Measurements from ENCODE around the gene MOB3B.

MOB3B gene

GRCh38 chr9:27413511-27414219 lies 115.9 kb downstream of the MOB3B start:
- no peak for DNase-seq

DNA sequence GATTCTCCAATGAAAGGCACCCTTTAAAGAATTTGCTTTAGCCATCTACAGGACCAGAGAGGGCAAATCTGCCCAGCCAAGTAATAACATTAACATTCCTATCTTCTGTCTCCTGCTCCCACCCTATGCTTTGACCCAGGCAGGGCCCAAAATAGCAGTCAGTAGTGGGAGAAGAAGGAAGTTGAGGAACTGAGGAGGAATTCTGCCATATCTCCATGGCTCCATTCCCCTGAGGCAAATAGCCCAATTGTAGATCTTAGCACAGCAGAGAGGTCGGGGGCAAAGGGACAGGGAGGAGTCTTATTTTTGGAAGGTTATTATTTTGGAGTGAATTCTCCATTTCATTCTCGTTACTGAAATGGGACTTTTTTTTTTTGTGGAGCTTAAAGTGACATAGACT lies 116.7 kb downstream of the MOB3B start:
- no peak for DNase-seq

DNA sequence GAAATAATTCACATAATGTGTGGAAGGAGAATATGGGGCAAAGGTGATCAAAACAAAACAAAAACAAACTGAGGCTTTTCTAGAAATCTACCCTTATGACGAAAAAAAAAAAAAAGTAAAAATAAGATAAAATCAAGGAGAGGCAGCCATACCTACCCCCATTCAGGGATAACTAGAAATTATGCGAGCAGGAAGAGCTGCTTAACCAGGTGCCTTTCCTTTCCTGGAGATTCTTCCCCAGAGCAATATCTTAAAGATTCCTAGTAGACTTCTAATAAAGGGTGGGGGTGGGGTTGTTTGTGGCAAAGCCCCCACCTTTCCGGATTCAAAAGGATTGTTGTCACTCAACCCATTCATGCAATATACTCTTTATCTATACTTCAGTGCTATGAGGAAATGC lies 117.5 kb downstream of the MOB3B start:
- no peak for DNase-seq

GRCh38 chr9:27408482-27408881 lies 121.1 kb downstream of the MOB3B start:
- DNase-seq = no peak

GRCh38 chr9:27408001-27408400 lies 121.6 kb downstream of the MOB3B start:
- DNase-seq = no peak

DNA sequence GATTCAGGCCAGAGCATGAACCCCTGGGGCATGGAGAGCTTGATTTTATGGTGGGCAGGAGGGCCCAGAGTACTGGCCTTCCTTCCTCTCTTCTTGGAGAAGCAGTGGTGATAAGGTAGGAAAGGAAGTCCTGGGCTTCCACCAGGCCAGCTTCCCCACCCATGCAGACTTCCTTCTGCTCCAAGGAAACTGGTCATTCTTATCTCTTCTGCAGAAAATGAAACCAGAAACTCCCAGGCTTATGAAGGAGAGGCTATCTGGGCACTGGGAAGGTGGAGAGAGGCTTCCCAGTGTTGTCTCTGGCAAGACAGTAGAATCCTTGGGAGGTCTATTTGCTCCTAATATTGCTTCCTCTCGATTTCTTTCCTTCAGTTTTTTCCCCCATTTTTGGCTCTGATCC lies 122.1 kb downstream of the MOB3B start:
- DNase-seq = no peak

- DNase-seq = no peak
Measured at GRCh38 chr9:27404661-27405060, 125.0 kb downstream of the MOB3B start.

- DNase-seq = no peak
Measured at GRCh38 chr9:27402626-27403025, 127.0 kb downstream of the MOB3B start.

DNA sequence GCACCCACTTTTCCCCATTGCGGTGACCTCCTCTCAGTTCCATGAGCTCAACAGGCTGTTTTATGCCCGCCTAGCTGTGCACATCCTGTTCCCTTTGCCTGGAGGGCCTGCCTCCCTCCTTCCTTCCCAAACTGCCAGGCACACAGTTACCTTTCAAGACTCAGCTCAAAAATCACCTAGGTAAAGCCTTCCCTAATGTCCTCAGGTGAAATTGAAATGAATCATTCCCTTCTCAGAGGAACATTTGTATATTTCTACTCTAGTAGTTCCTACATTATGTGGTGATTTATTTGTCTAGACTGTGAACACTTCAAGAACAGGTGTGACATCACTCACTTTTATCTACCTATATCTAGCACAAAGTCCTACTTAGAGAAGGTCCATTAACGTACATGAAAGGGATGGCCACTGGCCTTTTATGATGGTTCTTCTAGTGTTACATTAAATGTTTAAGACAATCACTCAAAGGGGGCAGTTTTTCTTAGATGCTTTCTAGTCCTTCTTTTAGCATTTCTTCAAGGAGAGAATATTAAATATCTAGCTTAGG lies 129.2 kb downstream of the MOB3B start:
- DNase-seq = no peak

GRCh38 chr9:27398982-27399653 lies 130.5 kb downstream of the MOB3B start:
- no peak for DNase-seq

DNA sequence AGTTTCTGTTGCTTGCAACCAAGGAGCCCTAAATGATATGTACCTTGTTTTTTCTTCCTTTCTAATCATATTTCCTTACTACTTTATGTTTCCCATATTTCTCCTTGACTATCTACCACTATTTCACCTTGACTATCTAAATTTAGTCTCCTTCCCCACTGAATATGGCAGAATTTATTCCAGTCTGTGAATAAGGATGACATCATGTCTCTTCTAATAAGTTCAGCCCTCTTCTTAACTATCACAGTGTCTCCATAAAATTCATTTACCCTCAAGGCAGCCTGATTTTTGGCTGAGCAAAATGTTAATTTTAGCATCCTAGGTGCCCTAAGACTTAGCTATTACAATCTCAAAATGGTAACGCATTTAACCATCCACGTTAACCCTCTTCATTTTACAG lies 133.1 kb downstream of the MOB3B start:
- DNase-seq = no peak

DNA sequence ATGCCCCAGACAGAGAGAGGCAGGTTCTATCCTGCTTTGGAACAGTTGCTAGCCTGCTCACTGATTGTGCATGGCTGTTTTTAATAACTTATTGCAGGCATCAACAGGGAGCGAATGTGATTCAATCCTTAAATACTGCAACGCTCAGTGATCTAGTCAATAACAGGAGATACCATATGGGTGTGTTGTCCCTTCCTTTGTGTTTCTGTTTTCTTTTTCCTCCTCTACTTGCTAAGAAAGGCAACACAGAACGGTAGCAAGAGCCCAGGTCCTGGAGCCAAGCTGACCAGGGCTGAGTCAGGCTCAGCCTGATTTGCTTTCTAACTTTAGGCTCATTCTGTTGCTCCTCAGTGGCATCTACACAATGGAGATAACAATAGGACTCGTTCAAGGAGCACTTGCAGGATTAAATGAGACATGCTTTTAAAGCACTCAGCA lies 134.1 kb downstream of the MOB3B start:
- no peak for DNase-seq

DNA sequence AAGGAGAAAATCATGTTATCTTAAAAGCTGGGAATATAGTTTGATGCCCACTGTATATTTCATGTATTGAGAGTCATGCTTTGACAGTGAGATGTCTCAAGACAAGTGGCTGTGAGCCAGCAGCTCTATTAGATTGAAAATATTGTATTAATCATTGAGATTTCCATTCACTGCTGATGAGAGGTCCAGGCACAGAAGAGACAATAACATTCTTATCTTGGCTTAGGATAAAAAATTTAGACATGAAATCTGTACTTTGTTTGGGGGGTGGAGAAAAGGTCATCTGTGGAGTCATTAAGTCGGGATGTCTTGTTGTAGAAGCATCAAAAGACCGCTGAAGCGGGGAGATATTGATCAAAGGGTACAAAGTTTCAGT lies 134.8 kb downstream of the MOB3B start:
- no peak for DNase-seq

DNA sequence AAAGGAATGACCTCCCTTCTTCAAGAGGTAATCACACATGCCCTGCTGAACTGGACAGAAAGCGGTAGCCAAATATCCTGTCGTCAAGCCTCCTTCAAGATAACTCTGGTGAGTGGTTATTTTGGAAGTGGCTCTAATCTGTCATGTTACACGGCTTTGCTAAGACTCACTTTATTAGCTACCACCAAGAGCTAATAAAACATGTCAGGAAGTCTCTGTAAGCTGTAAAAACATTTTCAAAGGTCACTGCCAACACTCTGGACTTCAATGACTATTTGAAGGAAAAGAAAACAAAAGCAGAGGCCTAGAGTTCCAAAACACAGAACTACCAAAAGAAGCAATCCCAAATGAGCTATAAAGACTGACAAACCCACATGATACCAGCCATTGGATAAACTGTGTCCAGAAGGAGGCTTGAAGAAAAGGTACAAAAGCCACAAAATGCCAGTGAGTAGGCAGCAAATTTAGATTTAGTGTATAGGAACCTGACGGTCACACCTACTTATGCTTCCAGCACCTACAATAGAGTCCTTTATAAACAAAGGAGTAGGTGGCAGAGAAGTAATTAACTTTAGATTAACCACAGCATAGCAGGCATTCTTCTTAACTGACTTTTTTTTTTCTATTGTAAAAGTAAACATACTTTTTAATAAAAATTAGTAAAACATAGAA lies 135.3 kb downstream of the MOB3B start:
- DNase-seq = no peak

DNA sequence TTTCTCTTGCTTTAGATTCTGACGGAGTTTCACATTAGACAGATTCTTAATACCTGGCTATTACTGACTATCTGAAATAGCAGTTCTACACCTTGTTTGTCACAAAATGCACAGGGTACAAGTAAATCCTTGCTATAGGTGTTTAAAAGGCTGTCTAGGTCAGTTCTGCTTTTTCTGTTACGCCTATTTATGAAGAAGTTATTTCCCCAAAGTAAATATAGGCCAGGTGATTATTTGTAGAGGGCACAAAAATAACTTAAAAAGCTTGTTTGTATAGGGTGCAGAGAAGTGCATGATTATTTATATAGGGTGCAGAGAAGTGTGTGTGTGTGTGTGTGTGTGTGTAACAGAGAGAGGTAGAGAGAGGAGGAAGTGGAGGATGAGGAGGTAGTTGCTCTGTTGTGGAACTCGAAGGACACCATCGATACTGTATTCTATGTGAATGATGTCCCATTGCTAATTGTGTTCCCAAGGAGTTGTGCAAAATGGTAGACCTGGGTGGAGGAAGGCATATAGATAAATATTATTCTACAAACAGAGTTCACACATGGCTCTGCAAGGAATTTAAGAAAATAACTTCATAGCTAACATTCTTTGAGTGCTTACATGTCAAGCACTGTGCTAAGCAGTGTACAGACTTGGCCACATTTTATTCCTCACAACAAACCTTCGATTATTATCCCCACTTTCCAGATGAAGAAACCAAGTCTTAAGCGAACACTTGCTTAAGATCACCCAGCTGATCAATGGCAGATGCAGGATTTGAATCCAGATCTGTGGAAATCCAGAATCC lies 136.4 kb downstream of the MOB3B start:
- no peak for DNase-seq

DNA sequence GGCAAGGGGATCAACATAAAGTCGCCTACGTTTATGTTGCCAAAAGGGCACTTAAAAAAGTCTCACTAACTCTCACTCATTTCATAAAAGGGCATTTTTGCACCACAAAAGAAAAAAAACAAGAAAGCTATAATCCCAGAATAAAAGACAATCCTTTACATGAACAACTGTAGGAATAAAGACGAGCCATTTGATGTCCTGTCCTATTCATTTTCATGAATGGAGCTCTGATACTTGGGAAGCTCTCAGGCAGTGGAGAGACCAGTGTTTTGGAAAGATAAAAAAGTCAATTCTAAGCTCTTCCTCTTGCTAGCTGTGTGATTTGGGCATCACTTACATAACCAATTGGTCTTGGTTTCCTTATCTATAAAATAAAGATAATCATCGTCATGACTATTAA lies 137.2 kb downstream of the MOB3B start:
- no peak for DNase-seq

DNA sequence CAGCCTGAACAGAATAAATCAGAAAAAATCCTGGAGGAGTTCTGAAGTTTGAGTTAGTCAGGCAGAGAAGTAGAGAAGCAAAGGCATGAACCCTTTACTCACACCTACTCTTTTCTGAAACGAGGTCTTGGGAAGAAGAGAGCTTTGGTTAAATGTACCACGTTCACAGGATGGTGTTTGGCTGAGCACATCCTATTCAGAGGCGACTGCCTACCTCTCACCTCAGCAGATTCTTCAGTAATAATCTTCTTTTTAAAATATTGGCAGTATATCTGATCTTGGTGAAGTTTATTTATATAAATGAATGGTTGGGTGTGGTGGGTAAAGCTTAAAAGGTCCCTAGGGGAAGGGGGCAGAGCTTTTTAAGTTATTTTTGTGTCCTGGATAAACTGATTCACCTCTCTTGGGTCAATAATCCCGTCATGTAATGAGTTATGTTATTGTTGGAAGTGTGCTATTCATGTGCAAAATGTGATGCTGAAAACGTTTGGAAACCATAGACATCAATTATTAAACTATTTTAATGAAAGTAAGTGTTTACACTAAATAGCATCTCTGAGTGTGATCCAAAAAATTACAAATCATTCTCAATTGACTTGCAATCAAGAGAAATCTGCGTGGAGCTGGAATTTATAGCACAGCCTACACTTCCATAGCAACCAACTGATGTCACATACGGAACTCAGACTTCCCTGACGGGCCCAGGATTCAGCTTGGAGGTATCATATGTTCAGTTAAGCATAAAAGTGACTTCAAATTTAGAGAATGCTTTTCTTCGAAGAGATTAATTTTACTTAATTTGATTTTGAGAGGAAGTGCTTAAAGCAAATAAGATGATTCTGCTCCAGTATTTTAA lies 138.3 kb downstream of the MOB3B start:
- DNase-seq = no peak

- no peak for DNase-seq
Measured at GRCh38 chr9:27388150-27388549, 141.5 kb downstream of the MOB3B start.

- no peak for DNase-seq
Measured at GRCh38 chr9:27387722-27388121, 141.9 kb downstream of the MOB3B start.

DNA sequence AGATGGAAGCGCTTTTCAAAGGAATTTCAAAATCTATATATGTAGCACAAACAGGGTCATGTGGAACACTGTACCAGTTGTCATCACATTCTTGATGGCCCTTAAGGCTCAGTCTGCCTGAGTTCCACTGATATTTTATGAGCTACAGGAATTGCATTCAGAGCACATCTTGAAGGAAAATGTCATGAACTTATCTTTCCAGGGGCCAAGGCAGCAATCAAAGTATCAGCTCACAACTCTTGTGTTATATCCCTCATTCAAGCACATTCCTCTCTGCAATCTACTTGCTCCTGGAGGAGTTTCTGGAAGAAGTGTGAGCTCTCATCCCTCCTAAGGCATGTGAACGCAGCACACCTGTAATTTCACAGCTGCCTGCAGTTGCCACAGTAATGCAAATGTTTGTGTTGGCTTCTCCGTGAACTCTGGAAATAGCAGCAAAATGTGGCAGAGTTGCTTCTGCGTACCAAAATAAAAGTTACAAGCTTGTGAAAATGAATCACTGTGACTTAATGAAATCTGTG lies 143.0 kb downstream of the MOB3B start:
- DNase-seq = no peak

GRCh38 chr9:27385606-27386322 lies 143.8 kb downstream of the MOB3B start:
- DNase-seq = no peak
